ENCODE measurements around the gene KCNK1. TPM values are rescaled to one million over a fixed set of nuclear protein-coding genes. Genes with fewer than 3 reads are reported as not detected.

The KCNK1 gene
- total RNA-seq, 1 donor from 2014 or later, result 13.7 TPM

DNA sequence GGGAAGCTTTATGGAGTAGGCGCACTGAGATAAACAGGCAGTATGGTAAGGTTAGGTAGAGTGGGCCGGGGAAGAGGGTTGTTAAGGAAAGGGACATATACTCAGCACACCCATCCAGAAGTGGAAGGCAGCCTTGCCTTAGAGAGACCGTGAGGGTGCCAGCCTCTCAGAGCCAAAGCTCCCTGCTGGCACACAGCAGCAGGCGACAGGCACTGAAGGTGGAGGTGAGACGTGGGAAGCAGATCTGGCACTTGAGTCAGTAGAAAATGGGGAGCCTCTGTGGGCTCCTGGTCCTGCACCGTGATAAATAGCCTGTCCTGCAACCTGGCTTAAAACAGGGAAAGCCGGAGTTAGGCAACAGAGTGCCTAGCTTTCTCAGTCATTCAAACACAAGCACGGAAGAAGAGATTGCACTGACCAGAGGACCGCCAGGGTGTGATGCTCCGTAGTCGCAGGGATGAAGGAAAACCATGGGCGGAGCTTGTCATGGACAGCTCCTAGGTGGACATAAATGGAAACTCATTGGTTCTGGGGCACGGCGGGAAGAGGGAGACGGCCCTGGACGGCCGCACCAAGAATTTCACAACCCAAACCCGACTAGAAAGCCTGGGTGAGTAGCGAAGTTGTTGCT lies 15.5 kb downstream of the KCNK1 start:
- TF ChIP-seq CTCF (conservative IDR thresholded peaks at IDR 0.05), result no peak
- H3K27ac Mint-ChIP-seq, result no peak overlapping the region
- H3K4me3 Mint-ChIP-seq, result no peak overlapping the region
- no peak for DNase-seq (ENCODE audit: extremely low spot score, unreplicated experiment)
- no peaks in the 10 kb centered on the region for H3K9me3 Mint-ChIP-seq
- H3K27me3 Mint-ChIP-seq, result no peaks in the 10 kb centered on the region
- peaks cover 20% of the 10 kb centered on the region for H3K4me1 Mint-ChIP-seq (ENCODE audit: unreplicated experiment)
- H3K36me3 Mint-ChIP-seq, result peaks cover 16% of the 10 kb centered on the region

DNA sequence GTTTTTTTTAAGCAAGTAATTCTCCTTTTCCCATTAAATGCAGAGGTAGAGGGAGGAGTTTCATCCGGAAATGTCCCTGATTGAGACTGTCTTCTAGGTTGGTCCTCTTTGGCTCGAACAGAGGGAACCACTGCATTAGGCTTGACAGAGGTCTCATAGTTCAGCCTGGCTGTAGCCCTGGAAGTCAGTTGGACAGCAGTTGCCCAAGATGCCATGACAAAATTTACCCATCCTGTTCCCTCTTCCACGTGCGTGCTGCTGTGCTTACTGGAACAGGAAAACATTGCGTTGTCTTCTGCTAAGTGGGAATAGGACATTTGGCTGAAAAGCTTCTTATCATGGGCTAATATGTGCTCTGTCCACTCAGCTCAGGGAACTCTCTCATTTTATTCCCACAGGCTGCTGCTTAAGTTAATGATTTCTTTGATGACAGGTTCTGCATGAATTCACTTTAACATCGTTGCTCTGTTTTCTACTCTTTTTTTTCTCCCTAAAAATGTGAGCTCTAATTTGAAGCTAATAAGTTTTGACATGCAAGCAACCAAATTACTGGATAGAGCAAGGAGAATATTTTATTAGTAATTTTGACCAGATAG lies 18.0 kb downstream of the KCNK1 start:
- H3K27me3 Mint-ChIP-seq, result no peaks in the 10 kb centered on the region
- DNase-seq (ENCODE audit: extremely low spot score, unreplicated experiment), result no peak
- peaks cover 32% of the 10 kb centered on the region for H3K4me1 Mint-ChIP-seq (ENCODE audit: unreplicated experiment)
- no peak overlapping the region for H3K4me3 Mint-ChIP-seq
- no peak for TF ChIP-seq CTCF (conservative IDR thresholded peaks at IDR 0.05)
- H3K36me3 Mint-ChIP-seq, result peaks cover 27% of the 10 kb centered on the region
- peaks cover 11% of the 10 kb centered on the region for H3K9me3 Mint-ChIP-seq
- H3K27ac Mint-ChIP-seq, result no peak overlapping the region

- no peak for TF ChIP-seq CTCF (conservative IDR thresholded peaks at IDR 0.05)
- H3K4me3 Mint-ChIP-seq, result no peak overlapping the region
- peaks cover 27% of the 10 kb centered on the region for H3K36me3 Mint-ChIP-seq
- H3K27me3 Mint-ChIP-seq, result no peaks in the 10 kb centered on the region
- peaks cover 32% of the 10 kb centered on the region for H3K4me1 Mint-ChIP-seq (ENCODE audit: unreplicated experiment)
- H3K9me3 Mint-ChIP-seq, result peaks cover 11% of the 10 kb centered on the region
- no peak overlapping the region for H3K27ac Mint-ChIP-seq
- DNase-seq (ENCODE audit: extremely low spot score, unreplicated experiment), result no peak
Observed at GRCh38 chr1:233632436-233632835, 18.5 kb downstream of the KCNK1 start.

- Mint-ChIP-seq H3K4me1 (ENCODE audit: unreplicated experiment) (peaks cover 32% of the 10 kb centered on the region), H3K27ac (peak overlapping the region; percentile 5), H3K36me3 (peaks cover 18% of the 10 kb centered on the region), H3K4me3 (no peak overlapping the region), H3K9me3 (peaks cover 11% of the 10 kb centered on the region), H3K27me3 (no peaks in the 10 kb centered on the region)
- DNase-seq (ENCODE audit: extremely low spot score, unreplicated experiment), result no peak
- no peak for TF ChIP-seq CTCF (conservative IDR thresholded peaks at IDR 0.05)
Observed at GRCh38 chr1:233635765-233636502, 22.0 kb downstream of the KCNK1 start.

DNA sequence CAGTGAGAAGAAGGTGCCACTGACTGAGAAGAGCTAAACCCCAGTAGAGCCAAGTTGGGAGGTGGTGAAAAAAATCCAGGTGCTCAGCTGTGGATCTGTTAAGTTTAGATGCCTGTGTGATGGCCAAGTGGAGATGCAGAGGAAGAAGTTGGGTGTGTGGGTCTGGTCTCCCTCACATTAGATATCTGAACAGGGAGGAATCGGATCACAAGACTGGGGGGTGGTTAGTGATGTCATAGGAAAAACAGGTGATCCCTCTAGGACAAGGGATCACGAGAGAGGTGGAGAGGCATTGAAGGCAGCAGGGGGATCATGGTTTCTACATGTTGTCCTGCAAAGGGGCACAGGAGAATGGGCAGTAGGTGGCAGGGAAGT lies 22.6 kb downstream of the KCNK1 start:
- H3K36me3 Mint-ChIP-seq, result peaks cover 18% of the 10 kb centered on the region
- H3K4me3 Mint-ChIP-seq, result no peak overlapping the region
- no peak overlapping the region for H3K27ac Mint-ChIP-seq
- no peak for TF ChIP-seq CTCF (conservative IDR thresholded peaks at IDR 0.05)
- H3K9me3 Mint-ChIP-seq, result peaks cover 11% of the 10 kb centered on the region
- no peaks in the 10 kb centered on the region for H3K27me3 Mint-ChIP-seq
- H3K4me1 Mint-ChIP-seq (ENCODE audit: unreplicated experiment), result peaks cover 28% of the 10 kb centered on the region
- DNase-seq (ENCODE audit: extremely low spot score, unreplicated experiment), result no peak
